ENCODE results near the gene GLTP.

The GLTP gene

DNA sequence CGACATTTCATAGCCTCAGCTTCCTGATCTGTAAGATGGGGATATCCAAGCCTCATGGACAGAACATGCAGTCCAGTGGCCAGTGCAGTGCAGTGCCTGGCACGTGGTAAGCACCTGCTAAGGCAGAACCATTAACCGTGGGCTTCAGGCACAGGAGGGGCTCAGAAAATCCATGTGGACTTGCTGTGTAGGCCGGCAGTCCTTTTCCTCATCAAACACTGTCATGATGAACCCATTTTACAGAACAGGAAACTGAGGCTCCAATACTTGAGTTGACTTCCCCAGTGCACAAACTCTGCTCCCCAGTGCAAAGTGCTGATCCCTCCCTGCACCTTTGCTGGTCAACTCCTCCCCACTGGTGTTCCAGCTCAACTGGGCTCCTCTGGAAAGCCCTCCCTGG, 65.1 kb downstream of the GLTP start:
- TF ChIP-seq, protein P1, sequence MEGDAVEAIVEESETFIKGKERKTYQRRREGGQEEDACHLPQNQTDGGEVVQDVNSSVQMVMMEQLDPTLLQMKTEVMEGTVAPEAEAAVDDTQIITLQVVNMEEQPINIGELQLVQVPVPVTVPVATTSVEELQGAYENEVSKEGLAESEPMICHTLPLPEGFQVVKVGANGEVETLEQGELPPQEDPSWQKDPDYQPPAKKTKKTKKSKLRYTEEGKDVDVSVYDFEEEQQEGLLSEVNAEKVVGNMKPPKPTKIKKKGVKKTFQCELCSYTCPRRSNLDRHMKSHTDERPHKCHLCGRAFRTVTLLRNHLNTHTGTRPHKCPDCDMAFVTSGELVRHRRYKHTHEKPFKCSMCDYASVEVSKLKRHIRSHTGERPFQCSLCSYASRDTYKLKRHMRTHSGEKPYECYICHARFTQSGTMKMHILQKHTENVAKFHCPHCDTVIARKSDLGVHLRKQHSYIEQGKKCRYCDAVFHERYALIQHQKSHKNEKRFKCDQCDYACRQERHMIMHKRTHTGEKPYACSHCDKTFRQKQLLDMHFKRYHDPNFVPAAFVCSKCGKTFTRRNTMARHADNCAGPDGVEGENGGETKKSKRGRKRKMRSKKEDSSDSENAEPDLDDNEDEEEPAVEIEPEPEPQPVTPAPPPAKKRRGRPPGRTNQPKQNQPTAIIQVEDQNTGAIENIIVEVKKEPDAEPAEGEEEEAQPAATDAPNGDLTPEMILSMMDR (IDR thresholded peaks at IDR 0.05; ENCODE audit: borderline replicate concordance, insufficient read depth, low read depth, low read length), result no peak
- H3K4me3 ChIP-seq (ENCODE audit: low read depth, low read length), result no peak overlapping the region

DNA sequence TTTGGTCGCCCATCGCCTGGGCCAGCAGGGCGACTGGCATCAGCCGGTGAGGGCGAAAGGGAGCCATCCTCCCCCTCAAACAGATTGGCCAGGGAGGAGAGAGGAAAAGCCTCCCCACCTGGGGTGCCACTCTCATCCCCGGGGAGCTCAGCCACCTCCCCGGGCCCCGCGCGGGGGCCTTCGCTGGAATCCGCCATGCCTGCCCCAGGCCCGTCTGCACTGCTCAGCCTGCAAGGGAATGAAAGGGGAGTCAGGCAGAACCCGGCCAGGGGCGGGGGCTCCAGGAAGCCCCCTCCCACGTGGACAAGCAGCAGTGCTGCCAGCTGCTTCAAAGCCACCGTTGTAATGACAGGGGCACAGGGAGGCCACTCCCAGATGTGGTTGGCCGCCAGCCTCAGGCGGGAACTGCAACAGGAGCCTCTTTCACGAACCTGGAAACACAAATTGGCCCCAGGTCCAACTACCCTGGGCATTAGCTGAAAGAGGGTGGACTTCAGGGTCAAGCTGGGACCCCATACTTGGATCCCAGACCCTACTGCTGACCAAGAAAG, 65.7 kb downstream of the GLTP start:
- no peak overlapping the region for H3K4me3 ChIP-seq (ENCODE audit: low read depth, low read length)
- TF ChIP-seq, protein P1 (IDR thresholded peaks at IDR 0.05; ENCODE audit: borderline replicate concordance, insufficient read depth, low read depth, low read length), result no peak

DNA sequence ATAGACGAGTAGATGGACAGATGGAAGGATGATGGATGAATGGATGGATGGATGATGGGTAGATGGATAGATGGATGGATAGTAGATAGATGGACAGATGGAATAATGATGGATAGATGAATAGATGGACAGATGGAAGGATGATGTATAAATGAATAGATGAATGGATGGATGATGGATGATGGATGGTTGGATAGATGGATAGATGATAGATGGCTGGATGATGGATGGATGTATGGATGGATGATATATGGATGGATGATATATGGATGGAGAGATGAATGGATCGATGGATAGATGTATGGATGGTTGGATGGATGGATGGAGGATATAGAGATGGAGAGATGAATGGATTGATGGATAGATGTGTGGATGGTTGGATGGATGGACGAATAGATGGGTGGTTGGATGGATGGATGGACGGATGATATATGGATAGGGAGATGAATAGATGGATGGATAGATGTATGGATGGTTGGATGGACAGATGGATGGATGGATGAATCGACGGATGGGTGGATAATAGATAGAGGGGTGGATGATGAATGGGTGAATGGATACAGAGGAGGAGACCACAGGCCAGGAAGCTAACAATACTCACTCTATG, 66.4 kb downstream of the GLTP start:
- no peak overlapping the region for H3K4me3 ChIP-seq (ENCODE audit: low read depth, low read length)
- TF ChIP-seq, protein P1 (IDR thresholded peaks at IDR 0.05; ENCODE audit: borderline replicate concordance, insufficient read depth, low read depth, low read length), result no peak

DNA sequence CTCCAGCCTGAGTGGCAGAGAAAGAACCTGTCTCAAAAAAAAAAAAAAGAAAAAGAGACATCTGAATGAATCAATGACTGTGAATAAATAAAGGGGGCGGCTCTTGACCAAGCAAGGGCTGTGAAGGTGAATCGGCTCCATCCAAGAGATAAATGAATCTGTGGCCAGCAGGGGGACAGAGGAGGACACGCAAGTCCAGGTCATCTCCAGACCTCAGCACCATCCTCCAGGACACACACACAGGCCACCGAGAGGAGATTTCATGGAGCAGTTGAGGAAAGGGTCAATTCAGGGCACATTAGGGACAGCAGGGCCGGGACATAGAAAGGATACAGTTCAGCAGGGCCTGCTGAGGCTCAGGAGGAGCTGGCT, 68.7 kb downstream of the GLTP start:
- no peak overlapping the region for H3K4me3 ChIP-seq (ENCODE audit: low read depth, low read length)
- TF ChIP-seq, protein P1 (IDR thresholded peaks at IDR 0.05; ENCODE audit: borderline replicate concordance, insufficient read depth, low read depth, low read length), result no peak

DNA sequence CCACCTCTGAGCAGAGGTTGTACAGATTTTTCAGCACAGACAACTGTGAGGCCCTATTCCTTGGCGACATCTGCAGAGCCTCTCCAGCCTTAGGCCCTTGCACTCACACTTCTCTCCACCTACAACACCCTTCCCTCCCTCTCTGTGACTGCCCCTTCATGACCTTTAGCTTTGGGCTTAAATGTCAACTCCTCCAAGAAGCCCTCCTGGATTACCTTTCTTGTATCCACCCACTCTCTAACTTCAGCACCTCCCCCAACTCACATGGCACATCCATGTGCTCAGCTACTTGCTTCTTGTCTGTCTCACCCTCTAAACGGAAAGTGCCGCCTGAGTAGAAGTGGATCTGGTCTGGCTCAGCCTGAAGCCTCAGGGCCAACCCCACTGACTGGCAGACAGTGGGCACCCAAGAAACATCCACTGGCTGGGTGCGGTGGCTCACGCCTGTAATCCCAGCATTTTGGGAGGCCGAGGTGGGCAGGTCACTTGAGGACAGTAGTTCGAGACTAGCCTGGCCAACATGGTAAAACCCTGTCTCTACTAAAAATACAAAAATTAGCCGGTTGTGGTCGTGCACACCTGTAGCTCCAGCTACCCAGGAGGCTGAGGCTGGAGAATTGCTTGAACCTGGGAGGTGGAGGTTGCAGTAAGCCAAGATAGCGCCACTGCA, 69.3 kb downstream of the GLTP start:
- TF ChIP-seq, protein P1 (IDR thresholded peaks at IDR 0.05; ENCODE audit: borderline replicate concordance, insufficient read depth, low read depth, low read length), result no peak
- no peak overlapping the region for H3K4me3 ChIP-seq (ENCODE audit: low read depth, low read length)

DNA sequence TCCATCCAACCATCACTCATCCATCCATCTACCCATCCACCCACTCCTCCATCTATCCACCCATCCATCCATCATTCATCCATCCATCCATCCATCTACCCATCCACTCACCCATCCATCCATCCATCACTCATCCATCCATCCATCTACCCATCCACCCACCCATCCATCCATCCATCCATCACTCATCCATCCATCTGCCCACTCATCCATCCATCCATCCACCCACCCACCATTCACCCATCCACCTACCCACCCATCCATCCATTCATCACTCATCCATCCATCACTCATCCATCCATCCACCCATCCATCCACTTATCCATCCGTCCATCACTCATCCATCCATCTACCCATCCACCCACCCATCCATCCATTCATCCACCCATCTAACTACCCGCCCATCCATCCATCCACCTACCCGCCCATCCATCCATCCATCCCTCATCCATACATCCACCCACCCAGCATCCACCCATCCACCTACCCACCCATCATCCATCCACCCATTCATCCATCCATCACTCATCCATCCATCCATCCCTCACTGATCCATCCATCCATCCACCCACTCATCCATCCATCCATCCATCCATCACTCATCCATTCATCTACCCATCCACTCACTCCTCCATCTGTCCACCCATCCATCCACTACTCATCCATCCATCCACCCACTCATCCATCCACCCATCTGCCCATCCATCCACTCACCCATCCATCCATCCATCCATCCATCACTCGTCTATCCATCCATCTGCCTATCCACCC, 71.3 kb downstream of the GLTP start:
- TF ChIP-seq, protein P1 (IDR thresholded peaks at IDR 0.05; ENCODE audit: borderline replicate concordance, insufficient read depth, low read depth, low read length), result no peak
- no peak overlapping the region for H3K4me3 ChIP-seq (ENCODE audit: low read depth, low read length)
